ENCODE measurements around the gene FKBP8. TPM values are rescaled to one million over a fixed set of nuclear protein-coding genes. Genes with fewer than 3 reads are reported as not detected.

The FKBP8 gene
- total RNA-seq, 1 experiment from 2014 or later = 374 TPM

DNA sequence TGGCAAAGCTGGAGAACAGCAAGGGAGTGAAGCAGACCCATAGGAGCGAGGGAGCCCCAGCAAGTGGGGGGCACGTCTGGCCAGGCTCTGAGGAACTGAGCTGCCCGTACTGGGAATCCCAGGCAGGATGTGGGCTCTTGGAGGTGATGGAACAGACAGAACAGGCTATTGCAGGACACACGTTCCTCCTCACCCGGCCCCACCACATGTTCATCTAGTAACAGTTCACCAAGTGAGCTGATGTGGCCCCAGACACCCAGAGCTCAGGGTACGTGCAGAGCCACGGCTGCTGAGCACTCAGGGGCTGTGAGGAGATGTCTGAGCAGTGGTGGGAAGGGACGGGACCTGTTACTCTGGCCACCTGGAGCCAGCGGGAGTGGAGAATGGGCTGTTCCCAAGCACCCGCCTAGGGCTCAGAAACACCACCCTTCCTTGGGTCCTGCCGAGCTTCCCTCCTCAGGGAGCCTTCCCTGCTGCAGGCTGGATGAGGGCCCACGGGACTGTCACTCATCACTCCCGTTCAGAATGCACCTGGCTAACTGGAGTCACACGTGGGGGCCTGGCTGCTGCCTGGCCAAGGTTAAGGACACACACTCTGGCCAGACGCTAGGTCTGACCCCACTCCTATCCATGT is 39.9 kb downstream of the FKBP8 start:
- no peak for DNase-seq (ENCODE audit: low read depth)

DNA sequence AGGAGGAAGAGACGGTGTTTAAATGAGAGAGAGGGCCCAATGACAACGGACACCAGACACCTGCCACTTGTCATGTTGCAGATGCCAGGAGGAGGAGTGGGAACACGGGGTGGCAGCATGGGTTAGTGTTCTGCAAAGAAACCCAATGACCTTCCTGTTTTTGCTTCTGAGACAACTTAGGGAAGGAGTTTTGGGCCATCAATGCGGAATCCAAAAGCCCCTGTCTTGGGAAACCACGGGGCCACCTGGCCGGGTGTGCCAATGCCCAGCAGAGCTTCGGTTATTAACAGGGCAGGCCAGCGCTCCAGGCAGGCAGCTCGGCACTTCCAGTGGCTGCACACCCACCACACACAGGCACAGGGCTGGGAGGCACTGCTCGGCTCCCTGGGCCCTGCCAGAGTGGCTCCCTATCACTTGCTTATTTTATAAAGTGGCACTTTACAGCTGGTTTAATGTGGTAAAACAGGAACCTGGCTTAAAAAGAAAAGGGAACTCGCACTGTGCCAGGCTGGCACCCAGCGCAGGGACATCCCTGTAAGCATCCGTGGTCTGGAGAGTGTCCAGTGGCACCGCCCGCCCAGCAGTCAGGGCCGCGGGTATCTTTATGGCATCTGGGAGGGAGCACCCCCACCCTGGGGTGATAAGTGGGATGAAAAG is 40.6 kb downstream of the FKBP8 start:
- no peak for DNase-seq (ENCODE audit: low read depth)

DNA sequence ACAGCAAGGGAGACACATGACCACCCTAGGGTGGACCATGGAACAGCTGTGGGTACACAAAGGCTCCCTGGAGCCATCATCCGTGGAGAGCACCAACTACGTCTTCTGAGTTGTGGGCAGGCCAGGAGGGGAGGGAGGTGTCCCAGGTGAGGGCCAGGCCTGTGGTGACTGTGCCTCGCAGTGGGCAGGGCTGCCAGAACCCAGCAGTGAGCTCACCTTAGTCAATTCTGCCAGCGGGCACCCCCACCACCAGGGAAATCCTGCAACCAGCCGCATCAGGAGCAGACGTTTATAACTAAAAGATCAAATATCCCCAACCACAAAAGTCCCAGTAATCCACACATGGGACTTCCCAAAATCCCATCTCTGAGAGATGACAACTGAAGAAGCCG is 41.1 kb downstream of the FKBP8 start:
- DNase-seq (ENCODE audit: low read depth) = no peak

DNA sequence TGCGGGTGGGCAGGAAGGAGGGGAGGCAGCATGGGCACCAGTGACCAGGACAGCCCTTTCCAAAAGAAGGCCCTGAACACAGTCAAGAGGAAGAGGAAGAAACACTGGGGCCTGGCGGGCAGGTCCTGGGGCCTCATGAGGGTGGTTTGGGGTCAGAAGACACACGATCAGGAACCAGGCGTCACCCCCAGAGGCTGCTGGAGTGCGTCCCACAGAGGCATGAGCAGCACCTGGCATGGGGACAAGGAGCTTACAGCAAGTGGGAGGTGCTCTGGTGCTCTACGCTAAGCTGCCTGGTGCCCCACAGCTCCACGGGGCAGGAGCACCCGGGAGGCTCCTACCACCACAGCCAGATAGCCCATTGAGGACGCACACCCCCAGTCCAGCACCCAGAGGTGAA is 41.5 kb downstream of the FKBP8 start:
- DNase-seq (ENCODE audit: low read depth) = no peak

DNA sequence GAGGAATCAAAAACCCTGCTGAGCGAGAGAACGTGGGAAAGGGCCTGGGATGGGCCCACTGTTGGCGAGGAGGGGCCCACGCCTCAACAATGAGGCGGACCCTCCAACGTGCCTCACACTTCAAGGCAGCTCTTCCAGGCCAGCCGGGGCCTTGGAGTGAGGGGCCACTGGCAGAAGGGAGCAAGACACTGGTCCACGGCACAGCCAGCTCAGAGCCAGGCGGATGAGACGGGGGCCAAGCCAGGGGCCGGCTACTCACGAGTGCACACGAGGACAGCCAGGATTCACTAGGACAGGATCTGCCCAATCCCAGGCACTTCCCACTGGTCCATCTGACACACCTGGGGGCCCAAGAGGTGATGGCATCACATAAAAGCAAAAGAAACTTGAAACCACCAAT is 42.0 kb downstream of the FKBP8 start:
- DNase-seq (ENCODE audit: low read depth) = no peak

- DNase-seq (ENCODE audit: low read depth) = no peak
Observed at GRCh38 chr19:18500799-18501198, 42.6 kb downstream of the FKBP8 start.

DNA sequence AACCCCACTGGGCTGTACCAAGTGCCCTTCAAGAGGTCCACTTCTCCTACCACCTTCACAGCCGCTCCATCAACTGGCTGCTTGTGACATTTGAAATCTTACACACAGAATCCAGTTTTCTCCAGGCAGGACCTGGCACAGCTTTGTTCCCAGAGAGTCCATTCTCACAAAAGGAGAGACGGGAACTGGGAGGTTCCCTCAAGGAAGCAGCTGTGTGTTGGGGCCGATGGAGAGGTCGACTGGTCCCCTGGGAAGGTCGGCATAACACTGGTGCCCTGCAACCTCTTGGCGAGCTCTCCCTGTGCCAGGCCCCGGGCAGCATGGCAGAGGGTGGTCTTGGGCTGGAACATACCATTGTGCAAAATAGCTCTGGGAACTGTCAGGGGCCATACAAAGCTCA is 43.0 kb downstream of the FKBP8 start:
- peak; percentile 57 for DNase-seq (ENCODE audit: low read depth)

DNA sequence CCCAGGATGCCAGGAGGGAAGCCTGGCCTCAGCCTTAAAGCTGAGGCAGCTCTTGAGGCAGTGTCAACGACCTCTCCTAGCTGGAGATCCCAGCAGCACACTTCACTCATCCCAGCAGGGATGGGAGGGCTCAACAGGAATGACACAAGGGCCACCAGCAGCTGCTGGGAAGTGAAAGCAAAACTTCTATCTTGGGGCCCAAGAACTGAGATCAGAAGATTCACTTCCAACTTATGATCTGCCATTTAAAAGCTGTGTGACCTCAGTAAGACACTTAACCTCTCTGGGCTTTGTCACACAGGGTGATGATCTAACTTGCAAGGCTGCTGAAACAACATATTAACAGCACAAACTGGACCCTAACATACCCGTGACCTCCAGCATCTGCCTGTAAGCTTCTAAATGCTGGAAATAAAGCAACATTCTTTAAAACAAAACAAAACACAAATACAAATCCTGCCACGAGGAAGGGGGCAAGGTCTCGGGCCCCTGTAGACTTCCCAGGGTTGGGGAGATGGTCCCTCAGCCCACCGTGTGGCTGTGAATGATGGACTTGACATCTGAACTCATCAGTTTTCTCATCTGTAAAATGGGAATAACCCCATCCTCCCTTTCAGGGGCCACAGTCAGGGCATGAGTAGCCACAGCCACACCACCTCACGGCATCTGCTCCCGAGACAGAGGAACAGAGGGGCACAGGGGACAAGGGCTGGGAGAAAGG is 44.2 kb downstream of the FKBP8 start:
- DNase-seq (ENCODE audit: low read depth) = peak; percentile 36

DNA sequence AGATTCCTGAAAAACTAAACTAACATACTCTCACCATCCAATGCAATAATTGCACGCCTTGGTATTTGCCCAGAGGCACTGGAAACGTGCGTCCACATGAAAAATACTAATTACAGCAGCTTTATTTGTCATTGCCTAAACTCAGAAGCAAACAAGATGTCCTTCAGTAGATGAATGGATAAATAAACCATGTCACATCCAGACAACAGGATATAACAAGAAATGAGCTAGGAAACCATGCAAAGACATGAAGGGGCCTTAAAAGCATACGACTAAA is 46.5 kb downstream of the FKBP8 start:
- DNase-seq (ENCODE audit: low read depth) = no peak

GRCh38 chr19:18496167-18496979 is 47.0 kb downstream of the FKBP8 start:
- peak; percentile 52 for DNase-seq (ENCODE audit: low read depth)

DNA sequence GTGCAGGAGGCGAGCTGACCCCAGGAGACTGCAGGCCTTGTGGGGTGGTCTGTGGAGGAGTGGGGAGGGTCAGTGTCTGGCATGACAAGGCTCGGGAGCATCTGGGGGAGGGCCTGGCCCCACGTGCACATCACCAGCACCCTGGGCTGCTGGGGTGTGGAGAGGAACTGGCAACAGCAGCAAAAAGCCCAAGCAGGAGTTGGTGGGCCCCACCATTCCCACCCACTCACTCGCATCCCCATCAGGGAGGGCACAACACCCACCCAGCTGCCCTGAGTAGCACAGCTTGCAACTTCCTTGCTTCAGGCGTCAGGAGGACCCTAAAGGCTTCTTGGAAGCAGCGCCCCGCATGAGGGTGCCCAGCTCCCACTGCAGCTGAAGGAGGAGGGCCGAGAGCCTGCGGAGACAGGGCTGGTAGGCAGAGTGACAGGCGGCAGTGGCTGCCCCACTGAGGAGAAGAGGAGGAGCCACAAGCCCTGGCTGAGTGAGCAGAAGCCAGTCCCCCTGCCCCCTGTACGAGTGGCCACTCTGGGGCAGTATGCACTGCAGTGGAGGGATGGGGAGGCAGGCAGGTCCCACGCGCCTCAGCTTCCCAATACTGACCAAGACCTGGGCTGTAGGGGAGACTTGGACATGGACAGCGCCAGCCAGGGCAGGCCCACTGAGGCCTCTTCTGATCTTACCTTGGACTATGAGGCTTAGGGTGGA is 48.0 kb downstream of the FKBP8 start:
- no peak for DNase-seq (ENCODE audit: low read depth)

DNA sequence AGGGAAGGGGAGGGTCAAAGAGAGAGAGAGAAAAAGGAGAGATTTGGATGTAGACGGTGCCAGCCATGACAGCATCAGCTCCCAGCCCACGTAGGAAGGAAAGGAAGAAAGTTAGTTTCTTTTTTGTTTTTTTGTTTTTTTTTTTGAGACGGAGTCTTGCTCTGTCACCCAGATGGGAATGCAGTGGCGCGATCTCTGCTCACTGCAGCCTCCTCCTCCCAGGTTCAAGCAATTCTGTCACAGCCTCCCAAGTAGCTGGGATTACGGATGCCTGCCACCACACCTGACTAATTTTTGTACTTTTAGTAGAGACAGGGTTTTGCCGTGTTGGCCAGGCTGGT is 49.1 kb downstream of the FKBP8 start:
- no peak for DNase-seq (ENCODE audit: low read depth)

DNA sequence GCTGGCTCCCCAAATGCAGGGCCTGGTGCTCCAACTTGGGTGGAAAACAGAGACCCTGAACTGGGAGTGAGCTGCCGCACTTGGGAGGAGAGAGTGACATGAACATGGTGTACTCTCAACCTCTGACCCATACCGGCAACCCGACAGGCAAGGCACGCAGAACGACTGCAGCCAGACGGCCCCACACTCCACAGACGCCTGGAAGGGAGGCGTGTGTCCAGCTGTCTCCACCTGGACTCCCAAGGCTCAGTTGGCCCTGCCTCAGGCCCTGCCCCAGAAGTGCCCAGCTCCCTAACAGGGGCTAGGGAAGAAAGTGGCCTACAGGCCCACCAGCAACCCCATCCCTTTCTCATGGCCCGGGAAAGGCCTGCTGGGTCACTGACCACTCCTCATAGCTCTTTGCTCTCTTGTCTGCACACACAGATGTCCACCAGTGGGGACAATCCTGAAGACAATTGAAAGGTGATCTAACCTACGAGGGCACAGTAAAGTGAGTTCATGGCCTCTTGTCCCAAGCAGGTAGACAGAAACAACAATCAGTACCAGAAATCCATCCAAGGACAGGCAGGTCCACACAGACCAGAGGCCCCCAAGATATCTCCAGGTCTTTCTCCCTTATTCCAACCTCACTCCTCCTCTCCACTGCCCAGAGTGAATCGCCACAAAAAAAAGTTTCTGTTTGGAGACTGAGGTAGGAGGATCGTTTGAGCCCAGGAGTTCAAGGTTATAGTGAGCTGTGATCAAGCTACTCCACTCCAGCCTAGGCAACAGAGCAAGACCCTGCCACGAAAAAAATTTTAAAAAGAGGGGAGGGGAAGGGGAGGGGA is 49.7 kb downstream of the FKBP8 start:
- DNase-seq (ENCODE audit: low read depth) = no peak

DNA sequence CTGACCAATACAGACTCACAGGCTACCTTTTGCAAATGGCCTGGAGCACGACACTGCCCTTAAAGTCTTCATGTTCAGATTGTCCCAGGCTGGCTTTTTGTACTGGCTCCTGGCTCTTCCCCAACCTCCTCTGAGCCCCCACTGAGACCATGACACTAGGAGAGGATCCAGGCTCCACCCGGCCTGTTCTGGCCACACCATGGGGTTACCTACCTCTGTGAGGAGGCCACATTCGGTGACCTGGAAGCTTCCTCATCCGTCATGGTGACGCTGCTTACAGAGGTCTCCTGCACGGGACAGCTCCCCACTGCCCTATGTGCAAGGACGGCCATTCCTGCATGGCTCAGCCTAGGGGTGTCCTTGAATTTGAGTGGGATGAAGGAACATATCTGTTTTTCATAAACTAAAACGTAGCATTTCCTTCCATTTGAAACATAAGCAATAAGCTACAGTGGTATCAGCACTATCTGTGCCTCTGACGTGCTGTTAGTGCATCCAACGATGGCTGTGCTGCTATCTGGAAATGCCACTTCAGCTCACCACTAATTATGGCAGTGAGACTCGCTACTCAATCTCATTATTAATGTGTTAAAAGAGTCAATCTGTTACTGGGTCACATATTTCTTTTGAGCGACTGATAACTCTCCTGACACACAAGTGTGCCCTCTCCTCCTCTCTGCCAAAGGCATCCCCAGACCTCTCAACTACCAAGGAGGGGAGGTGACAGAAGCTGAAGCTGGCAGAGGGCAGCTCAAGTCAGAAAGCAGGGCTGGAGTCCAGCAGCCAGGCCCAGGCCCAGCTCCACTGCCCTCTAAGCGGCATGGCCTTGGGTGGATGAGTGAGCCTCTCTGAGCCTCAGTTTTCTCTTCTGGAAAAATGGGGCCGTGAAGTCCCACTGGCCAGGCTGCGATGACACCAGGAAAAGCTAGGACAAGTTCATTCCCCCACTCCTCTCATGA is 51.1 kb downstream of the FKBP8 start:
- no peak for DNase-seq (ENCODE audit: low read depth)

DNA sequence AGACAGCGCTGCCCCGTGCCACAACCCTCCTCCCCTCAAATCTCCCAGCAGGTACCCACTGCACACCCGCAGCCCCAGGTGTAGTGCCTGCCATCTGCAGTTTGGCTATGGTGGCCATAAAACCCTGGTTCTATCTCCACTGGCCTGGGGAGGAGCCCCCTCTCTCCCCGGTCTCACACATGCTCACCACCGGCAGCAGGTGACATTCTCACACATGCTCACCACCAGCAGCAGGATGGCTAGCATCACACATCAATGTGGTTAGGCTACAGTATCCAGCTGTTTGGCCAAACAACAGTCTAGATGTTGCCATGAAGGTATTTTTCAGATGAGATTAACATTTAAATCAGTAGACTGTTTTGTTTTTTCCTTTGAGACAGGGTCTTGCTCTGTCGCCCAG is 52.6 kb downstream of the FKBP8 start:
- DNase-seq (ENCODE audit: low read depth) = no peak

DNA sequence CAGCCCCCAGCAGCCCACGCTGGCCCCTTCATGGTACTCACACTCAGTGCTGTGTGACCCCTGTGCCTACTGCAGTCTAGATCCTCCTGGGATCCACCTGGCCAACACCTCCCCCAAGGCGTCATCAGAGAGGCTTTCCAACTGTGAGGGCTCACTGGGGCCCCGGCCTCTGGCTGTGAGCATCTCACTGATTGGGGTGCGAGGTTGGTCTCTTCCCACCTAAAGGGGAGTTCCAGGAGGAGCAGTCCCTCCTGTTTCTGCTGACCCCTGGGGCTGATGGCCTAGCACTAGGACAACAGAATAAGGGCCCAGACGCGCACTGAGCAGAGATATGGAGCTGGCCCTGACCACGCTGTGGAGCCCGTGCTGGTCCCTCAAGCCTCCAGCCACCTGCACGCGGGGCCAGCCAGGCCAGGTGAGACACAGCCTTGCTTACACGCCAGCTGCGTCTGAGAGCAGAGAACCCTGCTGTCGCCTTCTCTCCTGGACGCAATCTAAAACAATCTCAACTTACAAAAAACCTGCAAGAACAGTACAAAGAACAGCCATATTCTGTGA is 53.7 kb downstream of the FKBP8 start:
- DNase-seq (ENCODE audit: low read depth) = no peak

DNA sequence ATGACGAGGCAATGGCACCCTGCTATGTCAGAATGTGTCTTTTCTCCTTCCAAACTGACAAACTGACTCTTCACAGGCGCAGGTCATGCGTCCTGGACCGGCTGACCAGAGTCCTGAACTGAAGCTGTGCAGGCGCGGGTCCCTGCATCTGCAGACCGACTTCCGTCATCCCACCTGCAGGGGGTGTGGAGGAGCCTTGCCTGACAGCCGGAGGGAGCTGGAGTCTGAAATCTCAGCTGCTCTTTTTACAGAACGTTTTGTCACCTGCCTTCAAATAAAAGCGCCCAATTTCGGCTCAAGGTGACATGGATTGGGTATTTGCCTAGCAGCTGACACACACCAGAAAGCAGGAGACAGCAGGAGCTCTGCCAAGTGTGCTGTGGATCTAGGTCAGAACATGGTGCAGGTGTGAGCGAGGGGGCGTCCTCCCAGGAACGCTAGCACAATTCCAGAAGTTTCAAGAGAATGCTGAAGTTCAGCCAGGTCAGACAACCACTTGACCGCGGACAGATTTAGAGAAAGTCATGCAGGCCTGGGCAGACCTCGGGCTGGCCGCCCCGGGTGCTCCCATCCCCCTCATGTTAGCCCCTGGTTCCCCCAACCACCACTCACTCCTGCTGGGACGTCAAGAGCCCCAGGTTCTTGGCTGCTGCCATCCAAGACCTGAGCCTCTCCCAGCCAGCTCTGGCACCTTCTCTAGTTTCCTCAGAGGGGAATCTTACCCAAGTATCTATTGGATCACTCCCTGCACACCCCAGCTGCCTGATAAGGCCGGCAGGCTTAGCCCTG is 54.3 kb downstream of the FKBP8 start:
- no peak for DNase-seq (ENCODE audit: low read depth)

- no peak for DNase-seq (ENCODE audit: low read depth)
Observed at GRCh38 chr19:18488403-18488723, 55.0 kb downstream of the FKBP8 start.

Measured in LHCN-M2 (cell line).